Choroid plexus epithelial cell (primary cell): ENCODE results near the gene MLXIPL.
"Not testable (repeated sequence)": the region's sequence is repeated elsewhere in the genome, so short reads cannot be mapped to it uniquely, and the experiment has no call there.

Experiments used
- DNase-seq: peaks from one replicate; pipeline ENCODE4 v3.0.0-alpha.2; 2010; ENCODE audit warnings: low read depth
- H3K4me3 ChIP-seq: 2 replicates; pipeline ENCODE4 v1.5.1; 2011; ENCODE audit warnings: low read depth, mild to moderate bottlenecking, control low read depth, low read length, moderate library complexity
- TF ChIP-seq, protein P1 (sequence below): conservative IDR thresholded peaks from 2 replicates; pipeline ENCODE4 v1.5.1; 2011; ENCODE audit warnings: low read depth, mild to moderate bottlenecking, control low read depth, inconsistent platforms, low read length, moderate library complexity

MLXIPL gene

DNA sequence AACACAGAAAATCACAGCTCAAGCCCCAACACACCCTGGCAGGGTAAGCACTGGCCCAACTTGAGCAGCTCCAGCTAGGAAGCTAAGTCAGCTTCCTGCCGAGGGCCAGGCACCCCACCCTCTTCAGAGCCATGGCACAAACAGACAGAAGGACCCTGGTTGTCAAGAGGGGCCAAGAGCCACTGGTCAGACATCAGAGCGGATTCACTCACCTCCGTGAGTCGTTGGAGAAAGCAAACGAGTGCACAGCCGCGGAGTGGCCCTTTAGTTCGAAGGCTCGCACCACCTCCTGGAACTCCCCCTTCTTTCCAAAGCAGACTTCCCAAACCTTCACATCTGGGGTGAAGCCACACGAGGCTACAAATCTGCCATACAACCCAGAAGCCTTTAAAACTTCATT, 53.3 kb downstream of the MLXIPL start:
- no peak for DNase-seq
- no peak overlapping the region for H3K4me3 ChIP-seq
- TF ChIP-seq, protein P1, sequence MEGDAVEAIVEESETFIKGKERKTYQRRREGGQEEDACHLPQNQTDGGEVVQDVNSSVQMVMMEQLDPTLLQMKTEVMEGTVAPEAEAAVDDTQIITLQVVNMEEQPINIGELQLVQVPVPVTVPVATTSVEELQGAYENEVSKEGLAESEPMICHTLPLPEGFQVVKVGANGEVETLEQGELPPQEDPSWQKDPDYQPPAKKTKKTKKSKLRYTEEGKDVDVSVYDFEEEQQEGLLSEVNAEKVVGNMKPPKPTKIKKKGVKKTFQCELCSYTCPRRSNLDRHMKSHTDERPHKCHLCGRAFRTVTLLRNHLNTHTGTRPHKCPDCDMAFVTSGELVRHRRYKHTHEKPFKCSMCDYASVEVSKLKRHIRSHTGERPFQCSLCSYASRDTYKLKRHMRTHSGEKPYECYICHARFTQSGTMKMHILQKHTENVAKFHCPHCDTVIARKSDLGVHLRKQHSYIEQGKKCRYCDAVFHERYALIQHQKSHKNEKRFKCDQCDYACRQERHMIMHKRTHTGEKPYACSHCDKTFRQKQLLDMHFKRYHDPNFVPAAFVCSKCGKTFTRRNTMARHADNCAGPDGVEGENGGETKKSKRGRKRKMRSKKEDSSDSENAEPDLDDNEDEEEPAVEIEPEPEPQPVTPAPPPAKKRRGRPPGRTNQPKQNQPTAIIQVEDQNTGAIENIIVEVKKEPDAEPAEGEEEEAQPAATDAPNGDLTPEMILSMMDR: no peak

DNA sequence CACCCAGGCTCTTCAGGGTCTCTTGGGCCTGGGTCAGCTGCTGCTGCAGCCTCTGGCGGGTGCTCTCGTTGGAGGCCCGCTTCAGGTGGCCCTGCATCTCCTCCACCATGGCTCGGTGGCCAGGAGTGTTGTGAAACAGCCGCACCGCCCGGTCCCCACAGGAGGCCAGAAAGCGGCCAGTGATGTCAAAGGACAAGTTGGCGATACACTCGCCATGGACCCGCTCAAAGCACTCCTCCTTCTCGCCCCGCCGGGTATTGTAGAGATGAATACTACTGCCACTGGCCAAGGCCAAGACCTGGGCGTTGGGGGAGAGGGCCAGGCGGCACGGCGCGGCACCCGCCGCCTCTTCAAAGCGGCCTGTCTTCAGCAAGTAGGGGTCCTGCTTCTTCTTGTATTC, 53.8 kb downstream of the MLXIPL start:
- no peak overlapping the region for H3K4me3 ChIP-seq
- DNase-seq: no peak
- TF ChIP-seq, protein P1: no peak

DNA sequence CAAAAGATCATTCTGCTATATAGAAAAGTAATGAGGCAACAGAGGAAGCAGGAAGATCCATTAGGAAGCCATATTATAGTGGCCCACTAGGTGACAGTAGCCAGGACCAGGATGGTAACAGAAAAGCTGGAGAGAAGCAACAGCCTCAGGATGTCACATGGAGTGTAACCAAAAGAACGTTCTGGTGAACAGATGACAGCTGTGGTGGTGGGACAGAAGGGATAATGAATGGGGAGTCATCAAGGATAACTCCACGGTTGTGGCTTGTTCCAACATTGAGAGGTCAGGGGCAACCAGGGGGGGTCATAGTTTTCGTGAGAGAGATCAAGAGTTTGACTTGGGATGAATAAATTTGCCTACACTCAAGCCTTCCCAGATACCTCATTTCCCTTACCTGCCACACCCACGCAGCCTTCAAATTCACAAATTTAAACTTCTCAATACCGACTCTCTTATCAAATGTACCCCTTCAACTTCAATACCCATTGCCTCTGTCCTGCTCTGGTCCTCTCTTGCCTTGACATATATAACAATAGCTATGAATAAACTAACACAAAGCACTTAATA, 55.2 kb downstream of the MLXIPL start:
- no peak for DNase-seq
- TF ChIP-seq, protein P1: no peak
- no peak overlapping the region for H3K4me3 ChIP-seq

- no peak overlapping the region for H3K4me3 ChIP-seq
- peak; percentile 23 for DNase-seq
- TF ChIP-seq, protein P1: no peak
Measured at GRCh38 chr7:73567846-73568685, 56.3 kb downstream of the MLXIPL start.

DNA sequence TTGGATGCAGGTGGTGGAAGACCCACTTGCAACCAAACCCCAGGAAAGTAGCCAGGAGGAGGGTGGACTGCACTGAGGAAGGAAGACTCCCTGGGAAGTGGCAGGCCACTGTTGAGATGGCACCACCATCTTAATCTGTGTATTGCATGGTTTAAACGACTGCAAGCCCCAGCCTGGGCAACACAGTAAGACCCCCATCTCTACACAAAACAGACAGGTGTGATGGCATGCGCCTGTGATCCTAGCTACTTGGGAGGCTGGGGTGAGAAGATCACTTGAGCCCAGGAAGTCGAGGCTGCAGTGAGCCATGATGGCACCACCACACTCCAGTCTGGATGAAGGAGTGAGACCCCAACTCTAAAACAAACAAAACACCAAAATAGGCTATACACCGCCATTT, 57.2 kb downstream of the MLXIPL start:
- TF ChIP-seq, protein P1: no peak
- no peak overlapping the region for H3K4me3 ChIP-seq
- no peak for DNase-seq

DNA sequence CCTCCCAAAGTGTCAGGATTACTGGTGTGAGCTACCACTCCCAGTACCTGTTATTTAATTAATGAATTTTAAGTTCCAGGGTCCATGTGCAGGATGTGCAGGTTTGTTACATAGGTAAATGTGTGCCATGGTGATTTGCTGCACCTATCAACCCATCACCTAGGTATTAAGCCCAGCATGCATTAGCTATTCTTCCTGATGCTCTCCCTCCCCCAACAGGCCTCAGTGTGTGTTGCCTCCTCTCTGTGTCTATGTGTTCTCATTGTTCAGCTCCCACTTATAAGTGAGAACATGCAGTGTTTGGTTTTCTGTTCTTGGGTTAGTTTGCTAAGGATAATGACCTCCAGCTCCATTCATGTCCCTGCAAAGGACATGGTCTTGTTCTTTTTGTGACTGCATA, 57.9 kb downstream of the MLXIPL start:
- not testable (repeated sequence) for H3K4me3 ChIP-seq, DNase-seq

- peak; percentile 24 for DNase-seq
- H3K4me3 ChIP-seq: no peak overlapping the region
- TF ChIP-seq, protein P1: no peak
Measured at GRCh38 chr7:73565675-73566340, 58.5 kb downstream of the MLXIPL start.
